ENCODE measurements around the gene CRLF3.

DNA sequence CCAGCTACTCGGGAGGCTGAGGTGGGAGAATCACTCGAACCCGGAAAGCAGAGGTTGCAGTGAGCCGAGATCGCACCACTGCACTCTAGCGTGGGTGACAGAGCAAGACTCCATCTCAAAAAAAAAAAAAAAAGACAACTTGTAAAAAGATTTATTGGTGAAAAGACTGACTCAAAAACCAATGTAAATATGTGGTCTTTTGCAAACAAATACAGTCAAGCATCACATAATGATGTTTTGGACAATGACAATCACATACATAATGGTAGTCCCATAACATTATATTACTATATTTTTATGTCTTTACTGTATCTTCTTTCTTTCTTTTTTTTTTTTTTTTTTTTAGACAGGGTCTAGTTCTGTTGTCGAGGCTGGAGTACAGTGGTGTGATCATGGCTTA, 8.3 kb downstream of the CRLF3 start:
- TF ChIP-seq, protein P1, sequence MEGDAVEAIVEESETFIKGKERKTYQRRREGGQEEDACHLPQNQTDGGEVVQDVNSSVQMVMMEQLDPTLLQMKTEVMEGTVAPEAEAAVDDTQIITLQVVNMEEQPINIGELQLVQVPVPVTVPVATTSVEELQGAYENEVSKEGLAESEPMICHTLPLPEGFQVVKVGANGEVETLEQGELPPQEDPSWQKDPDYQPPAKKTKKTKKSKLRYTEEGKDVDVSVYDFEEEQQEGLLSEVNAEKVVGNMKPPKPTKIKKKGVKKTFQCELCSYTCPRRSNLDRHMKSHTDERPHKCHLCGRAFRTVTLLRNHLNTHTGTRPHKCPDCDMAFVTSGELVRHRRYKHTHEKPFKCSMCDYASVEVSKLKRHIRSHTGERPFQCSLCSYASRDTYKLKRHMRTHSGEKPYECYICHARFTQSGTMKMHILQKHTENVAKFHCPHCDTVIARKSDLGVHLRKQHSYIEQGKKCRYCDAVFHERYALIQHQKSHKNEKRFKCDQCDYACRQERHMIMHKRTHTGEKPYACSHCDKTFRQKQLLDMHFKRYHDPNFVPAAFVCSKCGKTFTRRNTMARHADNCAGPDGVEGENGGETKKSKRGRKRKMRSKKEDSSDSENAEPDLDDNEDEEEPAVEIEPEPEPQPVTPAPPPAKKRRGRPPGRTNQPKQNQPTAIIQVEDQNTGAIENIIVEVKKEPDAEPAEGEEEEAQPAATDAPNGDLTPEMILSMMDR (IDR thresholded peaks at IDR 0.05) = no peak
- TF ChIP-seq POLR2AphosphoS5 (IDR thresholded peaks at IDR 0.05) (no peak), POLR2A (IDR thresholded peaks at IDR 0.05; ENCODE audit: low read depth) (no peak), EP300 (IDR thresholded peaks at IDR 0.05) (no peak)
